ENCODE measurements around the gene KIF1C.

DNA sequence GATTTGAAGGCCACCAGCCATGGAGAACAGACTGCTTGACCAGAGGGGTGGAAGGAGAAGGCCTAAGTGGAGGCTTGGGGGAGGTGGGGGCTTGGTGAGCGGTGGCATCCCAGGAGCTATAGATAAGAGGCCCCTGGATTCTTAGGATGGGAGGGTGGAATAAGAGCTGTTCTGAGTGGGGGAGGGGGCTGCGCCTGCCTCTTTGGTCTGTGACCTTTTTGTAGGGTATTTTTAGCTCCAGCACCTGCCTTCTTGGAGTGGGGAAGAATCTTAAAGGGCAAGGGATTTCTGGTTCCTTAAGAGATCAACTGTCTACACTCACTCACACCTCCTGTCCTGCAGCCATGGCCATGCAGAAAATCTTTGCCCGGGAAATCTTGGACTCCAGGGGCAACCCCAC, 46.3 kb upstream of the KIF1C start:
- no peak for TF ChIP-seq ZNF558 (tag by site-specific recombination; IDR thresholded peaks at IDR 0.05)
- no peak for TF ChIP-seq MYNN (tag by site-specific recombination; IDR thresholded peaks at IDR 0.05; ENCODE audit: borderline replicate concordance)
- TF ChIP-seq, protein P1, sequence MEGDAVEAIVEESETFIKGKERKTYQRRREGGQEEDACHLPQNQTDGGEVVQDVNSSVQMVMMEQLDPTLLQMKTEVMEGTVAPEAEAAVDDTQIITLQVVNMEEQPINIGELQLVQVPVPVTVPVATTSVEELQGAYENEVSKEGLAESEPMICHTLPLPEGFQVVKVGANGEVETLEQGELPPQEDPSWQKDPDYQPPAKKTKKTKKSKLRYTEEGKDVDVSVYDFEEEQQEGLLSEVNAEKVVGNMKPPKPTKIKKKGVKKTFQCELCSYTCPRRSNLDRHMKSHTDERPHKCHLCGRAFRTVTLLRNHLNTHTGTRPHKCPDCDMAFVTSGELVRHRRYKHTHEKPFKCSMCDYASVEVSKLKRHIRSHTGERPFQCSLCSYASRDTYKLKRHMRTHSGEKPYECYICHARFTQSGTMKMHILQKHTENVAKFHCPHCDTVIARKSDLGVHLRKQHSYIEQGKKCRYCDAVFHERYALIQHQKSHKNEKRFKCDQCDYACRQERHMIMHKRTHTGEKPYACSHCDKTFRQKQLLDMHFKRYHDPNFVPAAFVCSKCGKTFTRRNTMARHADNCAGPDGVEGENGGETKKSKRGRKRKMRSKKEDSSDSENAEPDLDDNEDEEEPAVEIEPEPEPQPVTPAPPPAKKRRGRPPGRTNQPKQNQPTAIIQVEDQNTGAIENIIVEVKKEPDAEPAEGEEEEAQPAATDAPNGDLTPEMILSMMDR (tag by site-specific recombination; IDR thresholded peaks at IDR 0.05): no peak
- no peak for TF ChIP-seq YY1 (tag by site-specific recombination; IDR thresholded peaks at IDR 0.05)
- TF ChIP-seq, protein P2, sequence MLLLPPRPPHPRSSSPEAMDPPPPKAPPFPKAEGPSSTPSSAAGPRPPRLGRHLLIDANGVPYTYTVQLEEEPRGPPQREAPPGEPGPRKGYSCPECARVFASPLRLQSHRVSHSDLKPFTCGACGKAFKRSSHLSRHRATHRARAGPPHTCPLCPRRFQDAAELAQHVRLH (tag by site-specific recombination; IDR thresholded peaks at IDR 0.05): no peak
- no peak for TF ChIP-seq ZNF510 (tag by site-specific recombination; IDR thresholded peaks at IDR 0.05; ENCODE audit: insufficient replicate concordance)
- TF ChIP-seq, protein P3, sequence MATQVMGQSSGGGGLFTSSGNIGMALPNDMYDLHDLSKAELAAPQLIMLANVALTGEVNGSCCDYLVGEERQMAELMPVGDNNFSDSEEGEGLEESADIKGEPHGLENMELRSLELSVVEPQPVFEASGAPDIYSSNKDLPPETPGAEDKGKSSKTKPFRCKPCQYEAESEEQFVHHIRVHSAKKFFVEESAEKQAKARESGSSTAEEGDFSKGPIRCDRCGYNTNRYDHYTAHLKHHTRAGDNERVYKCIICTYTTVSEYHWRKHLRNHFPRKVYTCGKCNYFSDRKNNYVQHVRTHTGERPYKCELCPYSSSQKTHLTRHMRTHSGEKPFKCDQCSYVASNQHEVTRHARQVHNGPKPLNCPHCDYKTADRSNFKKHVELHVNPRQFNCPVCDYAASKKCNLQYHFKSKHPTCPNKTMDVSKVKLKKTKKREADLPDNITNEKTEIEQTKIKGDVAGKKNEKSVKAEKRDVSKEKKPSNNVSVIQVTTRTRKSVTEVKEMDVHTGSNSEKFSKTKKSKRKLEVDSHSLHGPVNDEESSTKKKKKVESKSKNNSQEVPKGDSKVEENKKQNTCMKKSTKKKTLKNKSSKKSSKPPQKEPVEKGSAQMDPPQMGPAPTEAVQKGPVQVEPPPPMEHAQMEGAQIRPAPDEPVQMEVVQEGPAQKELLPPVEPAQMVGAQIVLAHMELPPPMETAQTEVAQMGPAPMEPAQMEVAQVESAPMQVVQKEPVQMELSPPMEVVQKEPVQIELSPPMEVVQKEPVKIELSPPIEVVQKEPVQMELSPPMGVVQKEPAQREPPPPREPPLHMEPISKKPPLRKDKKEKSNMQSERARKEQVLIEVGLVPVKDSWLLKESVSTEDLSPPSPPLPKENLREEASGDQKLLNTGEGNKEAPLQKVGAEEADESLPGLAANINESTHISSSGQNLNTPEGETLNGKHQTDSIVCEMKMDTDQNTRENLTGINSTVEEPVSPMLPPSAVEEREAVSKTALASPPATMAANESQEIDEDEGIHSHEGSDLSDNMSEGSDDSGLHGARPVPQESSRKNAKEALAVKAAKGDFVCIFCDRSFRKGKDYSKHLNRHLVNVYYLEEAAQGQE (tag by site-specific recombination; IDR thresholded peaks at IDR 0.05): no peak
- TF ChIP-seq ZNF202 (tag by site-specific recombination; IDR thresholded peaks at IDR 0.05; ENCODE audit: borderline replicate concordance): no peak
- no peak for TF ChIP-seq ZBTB7A (tag by site-specific recombination; IDR thresholded peaks at IDR 0.05; ENCODE audit: low read depth)
- no peak for TF ChIP-seq ZNF133 (tag by site-specific recombination; IDR thresholded peaks at IDR 0.05)
- no peak for TF ChIP-seq ZNF530 (tag by site-specific recombination; IDR thresholded peaks at IDR 0.05; ENCODE audit: low read depth)
- no peak for TF ChIP-seq ZNF473 (tag by site-specific recombination; IDR thresholded peaks at IDR 0.05)
